ENCODE results near the gene CEP192. TPM values are rescaled to one million over a fixed set of nuclear protein-coding genes. Genes with fewer than 3 reads are reported as not detected.

The CEP192 gene
- total and polyA plus RNA-seq, 2 of the 4 experiments (the other 2 are of a cell fraction), result 17.2 to 29.0 TPM

DNA sequence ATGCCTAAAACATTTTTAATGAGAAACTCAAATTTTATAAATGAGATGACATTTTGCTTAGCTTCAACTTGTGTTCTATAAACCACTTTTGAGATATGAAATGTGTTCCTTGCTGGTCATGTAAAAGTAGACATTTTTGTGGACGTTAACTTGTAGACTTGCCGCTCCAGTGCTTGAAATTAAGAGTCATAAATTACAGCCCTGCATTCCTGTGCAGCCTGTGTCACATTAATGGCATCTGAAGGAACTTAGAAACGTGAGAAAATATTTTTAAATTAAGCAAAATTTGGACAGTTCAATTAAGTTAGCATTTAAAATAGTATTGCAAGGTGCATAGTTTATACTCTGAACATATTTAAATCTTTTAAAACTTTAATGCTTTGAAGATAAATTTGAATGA lies 129.1 kb downstream of the CEP192 start:
- no peak overlapping the region for H2AFZ ChIP-seq (replicated peaks; ENCODE audit: low read length, poor library complexity)
- no peak overlapping the region for H3K4ac ChIP-seq (ENCODE audit: low read depth, low read length)
- H3K27me3 ChIP-seq (ENCODE audit: control insufficient read depth, insufficient read depth, low read length), result no peaks in the 10 kb centered on the region
- H3K4me2 ChIP-seq (ENCODE audit: low read depth, low read length), result no peak overlapping the region
- no TSS peak for BruUV-seq (replicated peaks)
- no peaks in the 10 kb centered on the region; a peak in 1 of 4 replicates for H3K79me1 ChIP-seq (ENCODE audit: low read depth in 1 of 2, low read length in 2 of 2)
- no peak overlapping the region for H4K5ac ChIP-seq (ENCODE audit: low read depth, low read length)
- H2AK5ac ChIP-seq (ENCODE audit: low read depth, low read length), result no peak overlapping the region
- in situ Hi-C loops (cut with MboI; ENCODE audit: low sequenced_read_pairs), result no loop called here
- no peaks in the 10 kb centered on the region for H4K20me1 ChIP-seq (ENCODE audit: insufficient read depth, low read length)
- DNase-seq (no peak), ATAC-seq (ENCODE audit: low read depth) (no peak)
- intact Hi-C loops (cut with micrococcal nuclease), result no loop called here
- ChIA-PET POLR2A (ENCODE audit: unreplicated experiment) (no interaction called here), CTCF (no interaction called here)
- H3K4me3 ChIP-seq (ENCODE audit: insufficient read depth, low read depth, low read length), result no peak overlapping the region
- H3K23ac ChIP-seq (ENCODE audit: low read depth, low read length), result no peak overlapping the region
- H3K9me1 ChIP-seq (ENCODE audit: insufficient read depth, low read length), result no peaks in the 10 kb centered on the region; the same call in 1 of the 2 replicates
- no peak overlapping the region for H3K18ac ChIP-seq (ENCODE audit: low read depth, low read length)
- no peak overlapping the region for H4K8ac ChIP-seq (ENCODE audit: low read depth in 2 of 2, low read length in 2 of 2)
- H2BK15ac ChIP-seq (ENCODE audit: low read depth, low read length), result no peak overlapping the region
- no peak overlapping the region for H2AK9ac ChIP-seq (replicated peaks; ENCODE audit: low read depth, low read length, poor library complexity)
- dilution Hi-C loops (cut with HindIII; ENCODE audit: low sequenced_read_pairs, unreplicated experiment), result no loop called here
- no peak overlapping the region for H3K27ac ChIP-seq (ENCODE audit: insufficient read depth, low read length)
- no peaks in the 10 kb centered on the region for H3K9me3 ChIP-seq (ENCODE audit: control insufficient read depth, insufficient read depth, low read length)
- H2BK120ac ChIP-seq (ENCODE audit: low read depth, low read length), result no peak overlapping the region
- H2BK20ac ChIP-seq (ENCODE audit: low read depth, low read length), result no peak overlapping the region
- 100% methylated on average over 1 of the region's 3 CpGs; no CpG with 5 or more reads in 1 of the 2 experiments for WGBS, 2 experiments (ENCODE audit: extremely low coverage in 2 of 2, insufficient read length in 1 of 2)
- TF ChIP-seq CHD1 (IDR thresholded peaks at IDR 0.05; ENCODE audit: low read depth, low read length), result no peak
- no peak for TF ChIP-seq MAFK (IDR thresholded peaks at IDR 0.05; ENCODE audit: low read depth, low read length)
- TF ChIP-seq FOS (IDR thresholded peaks at IDR 0.05; ENCODE audit: low read depth, low read length), result no peak
- TF ChIP-seq MXI1 (IDR thresholded peaks at IDR 0.05; ENCODE audit: borderline replicate concordance, low read depth, low read length), result no peak
- TF ChIP-seq, protein P1, sequence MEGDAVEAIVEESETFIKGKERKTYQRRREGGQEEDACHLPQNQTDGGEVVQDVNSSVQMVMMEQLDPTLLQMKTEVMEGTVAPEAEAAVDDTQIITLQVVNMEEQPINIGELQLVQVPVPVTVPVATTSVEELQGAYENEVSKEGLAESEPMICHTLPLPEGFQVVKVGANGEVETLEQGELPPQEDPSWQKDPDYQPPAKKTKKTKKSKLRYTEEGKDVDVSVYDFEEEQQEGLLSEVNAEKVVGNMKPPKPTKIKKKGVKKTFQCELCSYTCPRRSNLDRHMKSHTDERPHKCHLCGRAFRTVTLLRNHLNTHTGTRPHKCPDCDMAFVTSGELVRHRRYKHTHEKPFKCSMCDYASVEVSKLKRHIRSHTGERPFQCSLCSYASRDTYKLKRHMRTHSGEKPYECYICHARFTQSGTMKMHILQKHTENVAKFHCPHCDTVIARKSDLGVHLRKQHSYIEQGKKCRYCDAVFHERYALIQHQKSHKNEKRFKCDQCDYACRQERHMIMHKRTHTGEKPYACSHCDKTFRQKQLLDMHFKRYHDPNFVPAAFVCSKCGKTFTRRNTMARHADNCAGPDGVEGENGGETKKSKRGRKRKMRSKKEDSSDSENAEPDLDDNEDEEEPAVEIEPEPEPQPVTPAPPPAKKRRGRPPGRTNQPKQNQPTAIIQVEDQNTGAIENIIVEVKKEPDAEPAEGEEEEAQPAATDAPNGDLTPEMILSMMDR (conservative IDR thresholded peaks at IDR 0.05; ENCODE audit: low read depth, low read length), result no peak
- TF ChIP-seq NFE2L2 (IDR thresholded peaks at IDR 0.05; ENCODE audit: low read depth, low read length), result no peak
- TF ChIP-seq CEBPB (IDR thresholded peaks at IDR 0.05; ENCODE audit: low read depth, low read length), result no peak
- no peak for TF ChIP-seq SMC3 (IDR thresholded peaks at IDR 0.05; ENCODE audit: low read depth, low read length)
- no peak for TF ChIP-seq RFX5 (IDR thresholded peaks at IDR 0.05; ENCODE audit: low read depth, low read length)
- TF ChIP-seq POLR2A (IDR thresholded peaks at IDR 0.05; ENCODE audit: low read depth, low read length), result no peak
- TF ChIP-seq RCOR1 (IDR thresholded peaks at IDR 0.05; ENCODE audit: insufficient replicate concordance, low read length), result no peak
- TF ChIP-seq RAD21 (IDR thresholded peaks at IDR 0.05; ENCODE audit: low read length), result no peak
- TF ChIP-seq BHLHE40 (IDR thresholded peaks at IDR 0.05; ENCODE audit: low read depth, low read length), result no peak
- TF ChIP-seq, protein P2, sequence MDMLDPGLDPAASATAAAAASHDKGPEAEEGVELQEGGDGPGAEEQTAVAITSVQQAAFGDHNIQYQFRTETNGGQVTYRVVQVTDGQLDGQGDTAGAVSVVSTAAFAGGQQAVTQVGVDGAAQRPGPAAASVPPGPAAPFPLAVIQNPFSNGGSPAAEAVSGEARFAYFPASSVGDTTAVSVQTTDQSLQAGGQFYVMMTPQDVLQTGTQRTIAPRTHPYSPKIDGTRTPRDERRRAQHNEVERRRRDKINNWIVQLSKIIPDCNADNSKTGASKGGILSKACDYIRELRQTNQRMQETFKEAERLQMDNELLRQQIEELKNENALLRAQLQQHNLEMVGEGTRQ (IDR thresholded peaks at IDR 0.05; ENCODE audit: low read depth, low read length), result no peak
- TF ChIP-seq, protein P3, sequence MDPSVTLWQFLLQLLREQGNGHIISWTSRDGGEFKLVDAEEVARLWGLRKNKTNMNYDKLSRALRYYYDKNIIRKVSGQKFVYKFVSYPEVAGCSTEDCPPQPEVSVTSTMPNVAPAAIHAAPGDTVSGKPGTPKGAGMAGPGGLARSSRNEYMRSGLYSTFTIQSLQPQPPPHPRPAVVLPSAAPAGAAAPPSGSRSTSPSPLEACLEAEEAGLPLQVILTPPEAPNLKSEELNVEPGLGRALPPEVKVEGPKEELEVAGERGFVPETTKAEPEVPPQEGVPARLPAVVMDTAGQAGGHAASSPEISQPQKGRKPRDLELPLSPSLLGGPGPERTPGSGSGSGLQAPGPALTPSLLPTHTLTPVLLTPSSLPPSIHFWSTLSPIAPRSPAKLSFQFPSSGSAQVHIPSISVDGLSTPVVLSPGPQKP (IDR thresholded peaks at IDR 0.05; ENCODE audit: borderline replicate concordance, low read depth, low read length), result no peak
- no peak overlapping the region for H3K56ac ChIP-seq (ENCODE audit: extremely low read depth, insufficient read depth, low read length)
- H4K91ac ChIP-seq (ENCODE audit: insufficient read depth, low read depth, low read length), result no peak overlapping the region
- peaks cover 14% of the 10 kb centered on the region for H3K36me3 ChIP-seq (ENCODE audit: control insufficient read depth, insufficient read depth, low read length)
- no peak overlapping the region for H3K9ac ChIP-seq (ENCODE audit: low read depth, low read length)
- no peak overlapping the region for H2BK5ac ChIP-seq (ENCODE audit: low read depth, low read length, poor library complexity, severe bottlenecking)
- no peak overlapping the region for H3K14ac ChIP-seq (replicated peaks; ENCODE audit: low read depth, low read length)
- H3K4me1 ChIP-seq (ENCODE audit: control insufficient read depth, insufficient read depth, low read length), result 0 out of 2 replicates have a peak, but pooled peaks cover 2% of the 10 kb centered on the region

Data from IMR-90 (cell line).